KOPT-K1 (cell line): Measurements from ENCODE around the gene CTSO.
A peak's percentile ranks its signal among the peaks of the same experiment; 100 is the strongest.

Source experiments
- H3K27ac ChIP-seq: fragments of 200-600 bp; sonication (generic); 2 replicates; pipeline ENCODE4 v1.5.1; 2016; ENCODE audit warnings: antibody characterized with exemption, mild to moderate bottlenecking, low read depth, low read length; ENCODE audit not compliant: poor library complexity, severe bottlenecking
- H3K36me3 ChIP-seq: fragments of 200-600 bp; sonication (generic); 2 replicates; pipeline ENCODE4 v1.5.1; 2017; ENCODE audit warnings: antibody characterized with exemption, mild to moderate bottlenecking, low read length, moderate library complexity; ENCODE audit not compliant: insufficient read depth
- H3K9me3 ChIP-seq: fragments of 200-600 bp; sonication (generic); 2 replicates; pipeline ENCODE4 v1.5.1; 2017; ENCODE audit warnings: antibody characterized with exemption, low read length, mild to moderate bottlenecking; ENCODE audit not compliant: insufficient read depth, poor library complexity, severe bottlenecking

CTSO gene

GRCh38 chr4:155953151-155954117, at the start of gene CTSO:
CTSO (minus strand) TSS chr4:155953866; CDS start chr4:155953847, 19 bp downstream.
- H3K36me3 ChIP-seq, result no peaks in the 10 kb centered on the region
- peak within 1 kb of the TSS; percentile 71 for H3K27ac ChIP-seq
- no peaks in the 10 kb centered on the region for H3K9me3 ChIP-seq

GRCh38 chr4:156000491-156000890, 46.8 kb upstream of the CTSO start:
- H3K27ac ChIP-seq, result no peak overlapping the region
- H3K9me3 ChIP-seq, result no peaks in the 10 kb centered on the region
- H3K36me3 ChIP-seq, result no peaks in the 10 kb centered on the region

- no peak overlapping the region for H3K27ac ChIP-seq
- H3K36me3 ChIP-seq, result no peaks in the 10 kb centered on the region
- H3K9me3 ChIP-seq, result no peaks in the 10 kb centered on the region
Measured at GRCh38 chr4:155999725-156000124, 46.1 kb upstream of the CTSO start.

- Histone ChIP-seq H3K9me3 (no peaks in the 10 kb centered on the region), H3K36me3 (no peaks in the 10 kb centered on the region), H3K27ac (no peak overlapping the region)
Measured at GRCh38 chr4:155995069-155995468, 41.4 kb upstream of the CTSO start.

- Histone ChIP-seq H3K9me3 (no peaks in the 10 kb centered on the region), H3K36me3 (no peaks in the 10 kb centered on the region), H3K27ac (no peak overlapping the region)
Measured at GRCh38 chr4:155984106-155984797, 30.6 kb upstream of the CTSO start.

GRCh38 chr4:155982736-155983385, 29.2 kb upstream of the CTSO start:
- Histone ChIP-seq H3K9me3 (no peaks in the 10 kb centered on the region), H3K36me3 (no peaks in the 10 kb centered on the region), H3K27ac (no peak overlapping the region)

- Histone ChIP-seq H3K9me3 (no peaks in the 10 kb centered on the region), H3K27ac (no peak overlapping the region)
Measured at GRCh38 chr4:155978810-155979209, 25.1 kb upstream of the CTSO start.

GRCh38 chr4:155975511-155975910, 21.8 kb upstream of the CTSO start:
- Histone ChIP-seq H3K36me3 (no peaks in the 10 kb centered on the region), H3K27ac (no peak overlapping the region), H3K9me3 (no peaks in the 10 kb centered on the region)

More at GRCh38 chr4:155978810-155979209, 25.1 kb upstream of the CTSO start:
- H3K36me3 ChIP-seq, result no peaks in the 10 kb centered on the region

- no peaks in the 10 kb centered on the region for H3K36me3 ChIP-seq
- no peaks in the 10 kb centered on the region for H3K9me3 ChIP-seq
- no peak overlapping the region for H3K27ac ChIP-seq
Measured at GRCh38 chr4:155974996-155975395, 21.3 kb upstream of the CTSO start.

- Histone ChIP-seq H3K36me3 (no peaks in the 10 kb centered on the region), H3K9me3 (no peaks in the 10 kb centered on the region), H3K27ac (no peak overlapping the region)
Measured at GRCh38 chr4:155974476-155974749, 20.7 kb upstream of the CTSO start.

GRCh38 chr4:155973639-155974475, 20.2 kb upstream of the CTSO start:
- Histone ChIP-seq H3K27ac (no peak overlapping the region), H3K9me3 (no peaks in the 10 kb centered on the region), H3K36me3 (no peaks in the 10 kb centered on the region)

- no peaks in the 10 kb centered on the region for H3K36me3 ChIP-seq
Measured at GRCh38 chr4:155972098-155972497, 18.4 kb upstream of the CTSO start.

GRCh38 chr4:155966731-155967395, 13.2 kb upstream of the CTSO start:
- H3K27ac ChIP-seq, result no peak overlapping the region
- H3K36me3 ChIP-seq, result no peaks in the 10 kb centered on the region
- no peaks in the 10 kb centered on the region for H3K9me3 ChIP-seq

More at GRCh38 chr4:155972098-155972497, 18.4 kb upstream of the CTSO start:
- no peak overlapping the region for H3K27ac ChIP-seq
- H3K9me3 ChIP-seq, result no peaks in the 10 kb centered on the region

- Histone ChIP-seq H3K9me3 (no peaks in the 10 kb centered on the region), H3K27ac (no peak overlapping the region)
Measured at GRCh38 chr4:155966171-155966570, 12.5 kb upstream of the CTSO start.

More at GRCh38 chr4:155966171-155966570, 12.5 kb upstream of the CTSO start:
- no peaks in the 10 kb centered on the region for H3K36me3 ChIP-seq
